H1 (cell line): Measurements from ENCODE around the gene LRTM2. TPM values are rescaled to one million over a fixed set of nuclear protein-coding genes. Genes with fewer than 3 reads are reported as not detected.

ENCODE experiments used
- CHD7 ChIP-seq: fragments of 300-600 bp; sonication (generic); IDR thresholded peaks from 2 replicates; pipeline ENCODE4 v1.7.1; 2012; ENCODE audit warnings: low read length, moderate library complexity, mild to moderate bottlenecking, inconsistent platforms; ENCODE audit not compliant: insufficient replicate concordance
- FOSL1 ChIP-seq: IDR thresholded peaks from 2 replicates; pipeline ENCODE4 v1.6.1; 2011; ENCODE audit warnings: mild to moderate bottlenecking, low read depth, low read length, moderate library complexity; ENCODE audit not compliant: insufficient read depth
- GABPA ChIP-seq: IDR thresholded peaks from 2 replicates; pipeline ENCODE4 v1.6.1; 2011; ENCODE audit warnings: mild to moderate bottlenecking, low read length, moderate library complexity, borderline replicate concordance; ENCODE audit not compliant: insufficient read depth
- POU5F1 ChIP-seq: IDR thresholded peaks from 2 replicates; pipeline ENCODE4 v1.6.1; 2011; ENCODE audit warnings: low read depth, mild to moderate bottlenecking, low read length, moderate library complexity
- RAD21 ChIP-seq, 2 experiments: IDR thresholded peaks in 1 of 2; conservative IDR thresholded peaks in 1 of 2; 2 replicates each; pipeline ENCODE4 v1.6.1; 2011; ENCODE audit warnings: low read depth in 2 of 2, low read length in 2 of 2, improper control_type of control experiment in 1 of 2, inconsistent platforms in 1 of 2, mild to moderate bottlenecking in 1 of 2, moderate library complexity in 1 of 2
- SAP30 ChIP-seq: fragments of 300-600 bp; sonication (generic); IDR thresholded peaks from 2 replicates; pipeline ENCODE4 v1.7.1; 2012; ENCODE audit warnings: low read length, moderate library complexity, mild to moderate bottlenecking, inconsistent platforms; ENCODE audit not compliant: insufficient read depth, insufficient replicate concordance
- polyA plus RNA-seq, 7 experiments: library from polyadenylated mRNA; depleted of rRNA in 3 of 7; stranded (reverse) in 5 of 7; unstranded in 2 of 7; fragments of >200 nt in 5 of 7; fragments of 200-250 nt in 2 of 7; gene quantifications; 1 replicate in 5 of 7; 2 replicates in 1 of 7; 4 replicates in 1 of 7; pipeline versions ENCODE4 v1.2.1 to v1.2.3, GENCODE V29; 2011 to 2013; ENCODE audit warnings: missing spikeins in 2 of 7, mixed read lengths in 2 of 7
- total RNA-seq: library from RNA; stranded (reverse); fragmentation: NEBNext Ultra II Directional; extraction: Animal tissue kit (Norgen Biotek cat#: 25700); gene quantifications from 2 replicates; pipeline ENCODE4 v1.2.1, GENCODE V29; 2021

The LRTM2 gene
- total and polyA plus RNA-seq, 2 of the 8 experiments (the other 6 are each of a cell fraction or from before 2014, with no cell fraction given): 0.06 TPM; not detected in 1

- TF ChIP-seq FOSL1 (no peak), CHD7 (no peak), GABPA (no peak), SAP30 (no peak), RAD21 (IDR thresholded peaks at IDR 0.05 in 1 of 2, conservative IDR thresholded peaks at IDR 0.05 in 1 of 2; ENCODE audit: low read depth in 2 of 2, low read length in 2 of 2) (no peak), POU5F1 (no peak)
Measured at GRCh38 chr12:1864867-1865266, 44.5 kb downstream of the LRTM2 start (continued).
